Medulla oblongata (tissue), 1 donor: ENCODE results near the gene TTLL6.
"Not testable (repeated sequence)": the region's sequence is repeated elsewhere in the genome, so short reads cannot be mapped to it uniquely, and the experiment has no call there.

Source experiments
- DNase-seq: peaks from one replicate; pipeline ENCODE4 v3.0.0-alpha.2; 2015; ENCODE audit errors: extremely low spot score

Gene TTLL6

DNA sequence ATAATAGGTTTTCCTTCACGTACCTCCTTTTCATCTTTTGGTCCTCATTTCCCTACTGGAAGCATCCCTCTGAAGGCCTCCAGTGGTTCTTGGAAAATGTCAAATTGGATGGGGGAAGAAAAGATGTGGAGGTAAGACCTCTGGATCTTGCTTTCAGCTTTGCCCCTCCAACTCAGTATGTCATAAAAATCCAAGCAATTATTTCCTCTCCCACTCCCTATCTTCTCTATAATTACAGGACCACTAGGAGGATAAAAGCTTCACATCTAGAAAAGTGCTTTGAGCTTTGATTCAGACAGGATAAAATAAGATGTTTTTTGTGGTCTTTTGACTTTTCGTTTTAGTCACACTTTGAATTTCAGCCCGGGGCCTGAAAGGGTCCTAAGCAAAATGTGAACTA, 1.7 kb downstream of the TTLL6 start:
- DNase-seq, result no peak

DNA sequence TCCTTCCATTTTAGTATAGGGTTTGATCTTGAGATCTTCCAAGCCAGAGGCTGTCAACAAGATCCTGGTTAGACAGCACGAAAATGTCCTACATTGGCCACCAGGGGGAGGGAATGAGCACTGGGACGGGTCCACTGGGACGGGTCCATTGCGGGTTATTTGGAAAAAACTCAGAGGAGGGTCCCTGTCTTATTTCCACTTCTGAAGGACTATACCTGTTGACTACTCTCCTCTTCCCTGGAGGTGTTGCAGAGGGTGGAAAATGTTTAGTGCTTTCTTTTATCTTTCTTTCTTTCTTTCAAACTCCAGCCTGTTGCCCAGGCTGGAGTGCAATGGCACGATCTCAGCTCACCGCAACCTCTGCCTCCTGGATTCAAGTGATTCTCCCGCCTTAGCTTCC, 2.5 kb downstream of the TTLL6 start:
- peak; percentile 67 for DNase-seq

DNA sequence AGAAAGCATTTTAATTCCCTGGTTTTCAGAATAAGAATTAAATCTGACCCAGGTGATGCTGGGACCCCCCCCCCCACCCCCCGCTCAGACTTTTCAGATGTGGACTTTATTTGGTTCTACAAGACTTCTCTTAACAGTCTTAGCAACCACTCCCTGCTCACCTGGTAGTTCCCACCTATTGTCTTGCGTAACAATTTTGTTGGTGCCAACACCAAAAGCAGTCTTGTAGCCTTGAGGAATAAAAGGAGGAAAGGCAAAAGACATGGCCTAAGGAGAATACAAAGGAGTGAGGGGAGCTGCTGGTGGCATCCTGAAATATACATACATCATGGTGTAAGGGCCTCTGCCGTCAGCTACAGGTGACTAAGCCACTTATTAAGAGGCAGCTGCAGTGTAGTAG, 5.0 kb downstream of the TTLL6 start:
- no peak for DNase-seq

DNA sequence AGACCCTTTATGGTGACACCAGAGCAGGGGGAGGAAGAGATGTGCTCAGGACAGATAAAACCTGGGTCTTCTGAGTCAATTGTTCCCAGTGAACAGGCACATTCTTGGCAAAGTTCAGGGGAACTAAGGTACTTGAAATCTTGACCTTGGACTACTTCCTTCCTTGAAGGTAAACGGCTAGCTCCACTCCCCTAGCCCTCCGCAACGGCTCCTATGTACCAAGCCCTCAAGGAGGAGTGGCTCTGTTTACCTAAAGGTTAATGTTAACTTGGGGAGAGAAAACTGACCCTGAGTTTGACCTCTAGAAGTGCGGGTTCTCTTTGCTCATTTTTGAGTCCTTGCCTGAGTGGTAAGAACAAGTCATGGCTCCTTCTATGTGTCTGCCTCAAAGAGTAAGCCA, 7.8 kb downstream of the TTLL6 start:
- no peak for DNase-seq

DNA sequence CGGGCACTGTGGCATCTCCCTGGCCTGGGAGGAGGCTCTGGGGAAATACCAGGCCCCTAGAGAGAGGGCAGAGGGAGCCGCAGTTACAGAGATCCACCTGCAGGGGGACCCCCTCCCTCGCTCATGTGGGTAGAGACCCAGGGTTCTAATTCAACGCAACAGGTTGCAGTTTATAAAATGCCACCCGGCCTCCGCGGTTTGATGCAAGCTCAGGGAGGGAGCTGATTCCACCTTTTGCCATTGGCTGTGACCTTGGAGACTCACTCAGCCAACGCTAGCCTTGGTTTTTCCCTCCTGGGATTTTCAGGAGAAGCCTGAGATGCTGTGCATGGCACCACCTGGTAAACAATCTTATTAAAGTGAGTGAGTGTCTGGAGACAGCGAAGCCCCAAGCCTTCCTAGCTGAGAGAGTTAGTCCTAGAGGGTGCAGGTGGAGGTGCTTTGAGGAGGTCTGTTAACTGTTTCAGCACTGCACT, 12.1 kb downstream of the TTLL6 start:
- peak; percentile 69 for DNase-seq

DNA sequence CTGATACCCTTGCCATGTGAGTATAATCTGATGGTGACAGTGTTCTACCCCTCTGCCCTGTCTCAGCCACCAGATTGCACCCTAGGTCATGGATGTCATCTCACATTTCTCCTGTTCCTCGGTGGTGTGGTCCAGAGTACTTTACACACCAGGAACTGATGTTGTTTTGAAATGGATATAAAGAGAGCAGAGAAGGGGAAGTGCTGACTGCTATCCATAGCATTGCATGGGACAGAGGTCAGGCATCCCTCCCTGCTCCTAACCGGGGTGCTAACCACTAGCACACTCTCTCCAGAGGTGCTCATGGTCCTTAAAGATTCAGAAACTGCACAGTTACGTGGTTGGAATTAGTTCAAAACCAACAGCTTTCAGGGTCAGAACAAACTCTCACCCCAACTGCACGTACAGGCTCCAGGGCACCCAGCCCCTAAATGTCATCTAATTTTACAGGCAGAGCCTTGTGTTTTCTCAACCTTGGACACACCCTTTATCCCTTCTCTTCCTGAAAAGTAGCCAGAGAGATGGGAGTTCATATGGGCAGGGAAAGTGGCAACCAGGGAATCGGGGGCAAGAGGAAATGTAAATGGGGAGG, 16.3 kb downstream of the TTLL6 start:
- no peak for DNase-seq

DNA sequence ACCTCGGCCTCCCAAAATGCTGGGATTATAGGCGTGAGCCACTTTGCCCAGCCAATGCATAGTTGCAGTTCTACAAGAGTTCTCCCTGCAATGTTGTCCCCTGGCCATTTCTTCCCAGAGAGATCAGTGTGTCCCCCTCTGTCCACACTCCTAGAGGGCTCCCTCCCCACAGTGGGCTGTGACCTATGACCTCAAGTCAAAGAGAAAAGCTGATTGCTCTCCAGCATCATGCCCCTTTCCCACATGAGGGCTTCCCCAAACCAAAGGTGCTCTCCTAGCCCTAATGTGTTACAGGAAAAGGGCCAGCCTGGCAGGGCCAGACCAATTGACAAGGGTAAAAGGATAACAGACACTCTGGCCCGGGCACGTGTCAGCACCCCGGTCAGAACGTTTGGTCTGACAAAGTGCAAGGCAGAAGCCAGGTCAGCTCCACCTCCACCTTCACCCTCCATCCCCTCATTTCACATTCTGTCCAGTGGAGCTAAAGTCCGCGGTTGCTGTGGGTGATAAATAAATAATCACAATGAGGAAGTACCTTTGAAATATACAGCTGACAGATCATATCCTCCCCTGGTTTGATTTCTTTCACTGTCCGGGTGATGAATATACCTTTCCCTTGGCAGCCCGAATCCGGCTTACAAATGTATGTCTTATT, 17.8 kb downstream of the TTLL6 start:
- DNase-seq, result no peak

DNA sequence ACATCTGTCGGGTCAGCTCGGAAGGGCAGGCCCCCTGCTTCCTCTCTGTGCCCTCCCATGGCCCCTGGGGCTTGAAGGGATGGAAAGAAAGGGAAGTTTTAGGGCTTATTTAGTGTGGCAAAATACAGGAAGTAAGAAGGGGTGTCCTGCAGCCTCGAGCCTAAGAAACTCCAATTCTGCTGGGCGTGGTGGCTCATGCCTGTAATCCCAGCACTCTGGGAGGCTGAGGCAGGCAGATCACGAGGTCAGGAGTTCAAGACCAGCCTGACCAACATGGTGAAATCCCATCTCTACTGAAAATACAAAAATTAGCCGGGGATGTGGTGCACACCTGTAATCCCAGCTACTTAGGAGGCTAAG, 20.9 kb downstream of the TTLL6 start:
- DNase-seq, result not testable (repeated sequence)

DNA sequence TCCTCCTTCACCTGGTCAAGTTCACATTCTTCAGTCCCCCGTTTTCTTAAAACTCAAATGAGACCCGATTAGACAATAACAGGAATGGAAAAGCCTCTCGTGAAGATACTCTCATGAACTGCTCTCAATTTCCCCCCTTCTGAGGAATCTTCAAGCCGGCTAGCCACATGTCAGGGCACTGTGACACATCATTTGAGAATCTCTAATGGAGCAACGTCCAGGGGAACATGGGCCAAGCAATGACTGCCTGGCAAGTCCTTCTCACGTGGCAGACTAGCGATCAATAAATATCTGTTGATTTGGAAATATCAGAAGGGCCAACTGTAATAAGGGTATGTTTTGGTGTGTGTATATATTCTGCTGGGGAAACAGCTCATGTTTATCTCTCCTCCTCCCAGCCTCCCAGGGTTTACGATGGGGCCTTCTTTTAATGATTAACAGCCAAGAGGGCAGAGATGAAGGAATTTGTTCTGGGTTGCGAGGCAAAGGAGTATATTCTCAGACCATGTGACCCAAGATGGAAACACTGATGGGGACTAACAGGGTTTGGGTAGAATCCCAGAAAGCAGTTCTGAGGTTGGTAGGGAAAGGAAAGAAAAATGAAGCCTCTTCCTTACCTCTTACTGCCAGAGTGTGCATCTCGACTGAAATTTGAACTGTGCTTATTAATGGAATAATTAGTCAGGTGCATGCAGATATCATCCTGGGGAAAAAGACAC, 21.4 kb downstream of the TTLL6 start:
- DNase-seq, result no peak

DNA sequence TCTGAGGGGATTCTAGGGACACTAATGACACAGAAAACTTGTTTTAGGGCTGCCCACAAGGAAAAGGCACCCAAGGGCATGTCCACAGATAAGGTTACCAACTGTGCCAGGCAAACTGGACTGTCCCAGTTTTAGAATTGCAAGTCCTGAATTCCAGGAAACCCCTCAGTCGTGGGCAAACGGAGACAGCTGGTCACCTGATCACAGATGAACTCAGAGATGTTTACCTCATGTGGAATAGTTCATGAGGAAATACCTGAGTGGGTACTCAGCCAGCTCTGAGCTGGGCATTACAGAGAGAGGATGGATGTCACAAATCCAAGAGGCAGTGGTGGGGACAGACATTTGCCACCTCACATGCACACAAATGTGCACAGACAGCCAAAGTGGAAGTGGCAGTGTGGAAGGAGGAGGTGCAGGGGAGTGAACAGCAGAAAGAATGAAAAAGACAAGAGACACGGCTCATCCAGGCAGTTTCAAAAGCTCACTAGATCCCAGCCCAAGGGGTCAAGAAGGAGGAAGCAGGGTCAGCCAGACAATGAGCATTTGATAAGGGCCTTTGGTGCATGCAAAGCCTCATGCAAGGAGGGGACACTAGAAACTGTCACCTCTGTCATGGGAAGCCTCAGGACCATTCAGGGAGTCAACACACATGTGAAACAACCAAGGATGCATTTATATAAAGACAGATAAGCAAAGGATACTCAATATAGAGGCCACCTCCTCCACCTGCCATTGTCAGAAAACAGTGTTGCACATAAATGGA, 24.8 kb downstream of the TTLL6 start:
- DNase-seq, result no peak

DNA sequence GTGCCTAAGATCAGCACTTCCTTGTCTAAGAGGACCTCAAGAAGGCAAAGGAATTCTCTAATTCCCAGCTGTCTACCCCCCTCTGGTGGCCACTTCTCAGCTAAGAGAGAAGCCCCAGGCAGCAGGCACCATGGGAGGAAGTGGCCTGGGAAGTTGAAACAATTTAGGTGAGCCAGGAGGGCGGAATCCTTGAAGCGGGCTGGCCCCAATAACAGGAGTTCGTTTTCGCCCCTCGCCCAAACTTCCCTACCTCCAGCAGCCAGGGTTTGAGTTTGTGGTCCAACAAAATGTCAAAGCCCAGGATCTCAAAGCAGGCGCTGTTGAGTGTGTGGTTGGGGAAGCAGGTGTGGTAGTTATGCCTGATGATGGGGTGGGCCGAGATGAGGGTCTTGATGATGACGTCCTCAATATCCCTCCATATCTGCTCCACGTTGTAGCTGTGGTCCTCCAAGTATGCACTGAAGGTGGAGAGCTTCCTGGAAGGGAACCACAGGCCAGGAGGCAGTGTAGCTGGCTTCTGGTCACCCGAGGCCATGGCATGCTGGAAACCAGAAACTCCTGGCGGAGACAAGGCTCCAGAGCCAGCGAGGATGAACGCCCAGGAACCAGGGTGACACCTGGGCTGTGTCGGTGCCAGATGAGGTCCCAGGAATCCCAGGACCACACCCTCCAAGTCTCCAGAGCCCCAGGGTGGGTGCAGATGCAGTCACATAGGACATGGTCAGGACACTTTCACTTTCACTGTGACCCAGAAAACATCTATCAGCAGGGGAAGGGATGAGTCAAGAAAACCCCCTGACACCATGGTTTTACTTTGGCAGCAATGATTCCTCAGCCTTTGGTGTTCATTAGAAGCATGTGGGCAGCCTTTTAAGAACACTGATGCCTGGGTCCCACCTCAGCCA, 25.6 kb downstream of the TTLL6 start:
- DNase-seq, result peak; percentile 87

DNA sequence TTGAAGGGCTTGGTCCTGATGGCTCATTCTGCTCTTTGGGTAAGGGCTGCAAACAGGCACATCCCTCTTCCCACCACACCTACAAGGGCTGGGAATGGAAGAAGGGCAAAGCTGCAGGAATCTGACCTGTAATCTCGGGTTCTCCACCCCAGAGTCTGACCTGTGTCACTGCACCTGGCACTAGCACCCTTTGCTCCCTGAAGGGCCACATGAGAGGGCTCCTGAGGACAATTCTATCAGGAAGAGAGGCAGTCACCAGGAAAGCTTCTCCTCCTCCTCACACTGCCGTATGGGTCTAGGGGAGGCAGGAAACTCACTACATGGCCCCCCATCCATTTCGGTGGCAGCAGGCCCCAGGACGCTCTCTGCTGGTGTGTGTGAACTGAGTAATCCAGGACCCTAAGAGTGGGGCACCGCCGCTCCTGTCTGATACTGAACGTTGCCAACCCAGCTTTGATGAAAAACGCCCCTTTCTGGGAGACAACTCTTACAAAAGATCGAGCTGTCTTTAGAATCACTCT, 26.4 kb downstream of the TTLL6 start:
- no peak for DNase-seq

DNA sequence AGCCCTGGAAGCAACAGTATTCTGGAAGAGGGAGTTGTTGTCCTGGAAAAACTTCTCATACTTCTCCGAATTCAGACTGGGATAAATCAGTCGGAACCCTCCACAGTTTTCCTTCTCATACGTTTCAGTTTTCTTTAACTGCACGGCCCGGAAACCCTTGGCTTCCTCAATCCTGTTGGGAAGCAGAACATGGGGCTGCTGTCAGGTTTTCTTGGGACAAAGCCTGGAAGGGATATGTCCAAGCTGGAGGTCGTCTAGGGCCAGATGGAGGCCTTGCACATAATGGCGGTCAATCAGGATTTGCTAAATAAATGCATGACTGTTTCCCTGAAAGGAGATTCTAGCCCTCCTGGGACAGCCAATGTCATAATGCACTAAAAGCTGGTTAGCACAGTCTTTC, 29.2 kb downstream of the TTLL6 start:
- no peak for DNase-seq

DNA sequence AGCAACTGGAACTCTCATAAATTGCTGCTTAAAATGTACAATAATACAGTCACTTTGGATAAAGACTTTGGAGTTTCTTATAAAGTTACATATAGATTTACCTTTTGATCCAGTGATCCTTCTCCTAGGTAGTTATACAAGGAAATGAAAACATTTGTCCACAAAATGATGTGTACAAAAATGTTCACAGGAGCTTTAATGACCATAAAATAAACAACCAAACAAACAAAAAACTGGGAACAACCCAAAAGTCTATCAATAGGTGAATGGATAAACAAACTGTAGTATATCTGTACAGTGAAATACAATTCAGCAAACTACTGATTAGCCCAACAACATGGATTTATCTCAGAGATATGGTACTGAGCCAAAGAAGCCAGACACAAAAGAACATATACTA, 37.6 kb downstream of the TTLL6 start:
- DNase-seq, result no peak

DNA sequence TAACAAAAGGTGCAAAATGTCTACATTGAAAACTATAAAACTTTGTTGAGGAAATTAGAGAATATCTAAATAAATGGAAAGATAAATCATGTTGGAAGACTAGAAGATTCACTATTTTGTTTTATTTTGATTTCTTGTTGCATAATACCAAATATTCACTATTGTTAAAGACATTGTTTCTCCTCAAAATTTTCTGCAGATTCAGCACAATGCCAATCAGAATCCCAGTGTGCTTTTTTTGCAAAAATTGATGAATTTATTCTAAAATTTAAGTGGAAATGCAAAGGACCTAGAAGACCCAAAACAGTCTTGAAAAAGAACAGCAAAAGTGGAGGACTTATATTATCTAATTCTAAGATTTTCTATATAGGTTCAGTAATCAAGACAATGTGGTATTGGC, 40.4 kb downstream of the TTLL6 start:
- DNase-seq, result no peak

DNA sequence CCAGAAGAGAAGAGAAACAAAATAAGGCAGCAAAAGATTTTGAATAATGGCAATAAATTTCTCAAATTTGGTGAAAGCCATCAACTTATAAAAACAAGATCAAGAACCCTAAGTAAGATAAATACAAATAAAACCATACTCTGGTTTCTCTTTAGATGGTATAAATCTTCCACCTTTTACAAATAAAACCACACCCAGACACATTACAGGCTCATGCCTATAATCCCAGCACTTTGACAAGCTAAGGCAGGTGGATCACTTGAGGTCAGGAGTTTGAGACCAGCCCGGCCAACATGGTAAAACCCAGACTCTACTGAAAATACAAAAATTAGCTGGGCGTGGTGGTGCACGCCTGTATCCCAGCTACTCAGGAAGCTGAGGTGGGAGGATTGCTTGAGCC, 43.8 kb downstream of the TTLL6 start:
- DNase-seq, result no peak

DNA sequence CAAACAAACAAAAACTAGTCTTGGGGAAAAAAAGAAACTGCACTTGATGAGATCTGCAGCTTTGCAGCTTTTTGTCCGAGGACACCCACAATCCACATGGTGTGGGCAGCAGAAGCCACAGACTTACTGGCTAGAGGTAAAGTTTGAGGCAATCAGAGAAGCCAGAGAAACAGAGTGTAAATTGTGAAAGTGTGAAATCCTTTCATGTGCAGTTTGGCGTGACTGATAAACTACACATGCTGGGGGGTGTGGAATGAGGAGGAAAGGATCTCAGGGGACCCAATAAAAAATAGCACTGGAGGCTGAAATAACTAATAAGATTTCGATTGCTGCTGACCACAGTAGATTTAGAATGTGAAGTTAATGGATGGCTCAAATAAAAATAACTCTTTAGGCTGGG, 46.1 kb downstream of the TTLL6 start:
- DNase-seq, result no peak

DNA sequence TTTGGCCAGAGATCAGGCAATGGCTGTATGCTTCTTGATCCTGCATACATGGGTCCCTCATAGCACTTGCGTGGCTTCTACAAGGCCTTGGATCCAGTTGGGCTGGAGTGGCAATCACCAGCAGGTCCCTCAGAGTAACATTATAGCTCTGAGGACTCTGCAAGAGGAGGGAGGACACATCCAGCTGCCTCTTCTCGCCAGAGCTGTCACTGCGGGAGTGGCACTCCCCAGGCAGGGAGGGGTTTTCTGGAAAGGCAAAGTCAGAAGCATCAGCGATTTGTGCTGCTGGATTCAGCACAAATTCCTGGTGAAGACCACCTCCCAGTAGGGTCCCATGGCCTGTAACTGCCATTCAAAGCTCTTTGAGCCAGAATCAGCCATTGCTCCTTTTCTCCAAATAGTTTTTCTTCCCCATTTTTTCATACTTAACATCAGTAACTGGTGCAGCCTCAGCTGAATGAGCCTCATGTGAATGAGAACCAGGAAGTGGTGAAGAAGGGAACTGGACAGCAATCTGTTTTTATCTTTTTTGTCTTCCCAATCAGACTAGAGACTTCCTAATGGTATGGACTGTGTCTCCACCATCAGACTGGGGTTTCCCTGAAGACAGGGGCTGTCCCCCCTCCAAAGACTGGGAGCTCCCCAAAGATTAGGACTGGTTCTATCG, 47.9 kb downstream of the TTLL6 start:
- DNase-seq, result peak; percentile 45

DNA sequence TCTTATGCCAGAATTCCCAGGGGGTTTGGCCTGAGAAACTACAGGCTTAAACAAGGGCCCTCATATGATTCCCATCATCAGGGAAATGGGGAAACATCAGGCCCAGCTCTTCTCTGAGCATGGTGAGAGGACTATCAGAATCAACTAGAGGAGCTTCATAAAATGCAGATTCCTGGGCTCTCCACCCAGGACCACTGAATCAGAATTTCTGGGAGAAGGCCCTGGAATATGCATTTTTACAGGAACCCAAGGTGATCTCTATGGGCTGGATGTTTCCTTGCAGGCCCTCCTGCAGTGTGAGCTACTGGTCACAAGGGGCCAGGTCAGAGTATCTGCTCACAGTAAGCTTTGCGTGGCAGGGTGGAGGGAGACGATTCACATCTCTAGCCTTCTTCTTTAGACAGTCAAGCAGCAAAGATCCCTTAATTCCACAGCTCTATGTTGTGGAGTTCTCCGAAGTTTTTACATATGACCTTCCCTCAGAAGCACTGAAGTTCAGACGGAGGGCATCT, 49.7 kb downstream of the TTLL6 start:
- no peak for DNase-seq

DNA sequence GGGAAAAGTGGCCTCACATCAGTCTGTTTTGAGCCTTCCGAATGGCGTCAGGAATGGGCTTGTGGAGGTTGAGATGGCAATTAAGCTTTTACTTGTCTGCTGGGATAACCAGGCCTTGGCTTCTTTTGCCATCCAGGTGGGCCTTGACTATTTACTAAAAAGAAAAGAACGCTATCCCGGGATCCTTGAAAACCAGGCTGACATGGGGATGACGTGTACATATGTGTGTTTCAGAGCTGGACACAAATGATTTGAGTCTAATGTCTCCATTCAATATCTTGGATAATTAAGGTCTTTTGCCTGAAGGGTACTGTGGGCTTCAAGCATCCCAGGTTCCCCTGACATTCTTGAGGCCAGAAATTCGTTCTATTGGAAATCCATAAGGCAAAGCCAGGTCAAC, 55.9 kb downstream of the TTLL6 start:
- no peak for DNase-seq
